Stimulated activated CD8-positive, alpha-beta memory T cell treated with anti-CD3 and anti-CD28 coated beads, Interleukin-4, amount 100 ng/mL, for 48 hours (primary cell): ENCODE data around the gene ATP7B.

Source experiments
- DNase-seq: peaks from one replicate; pipeline ENCODE4 v3.0.0-alpha.2; 2020

ATP7B gene

GRCh38 chr13:51943721-51944120, 67.5 kb downstream of the ATP7B start:
- no peak for DNase-seq

GRCh38 chr13:51942189-51942588, 69.1 kb downstream of the ATP7B start:
- no peak for DNase-seq

GRCh38 chr13:51938454-51938853, 72.8 kb downstream of the ATP7B start:
- DNase-seq: no peak

DNA sequence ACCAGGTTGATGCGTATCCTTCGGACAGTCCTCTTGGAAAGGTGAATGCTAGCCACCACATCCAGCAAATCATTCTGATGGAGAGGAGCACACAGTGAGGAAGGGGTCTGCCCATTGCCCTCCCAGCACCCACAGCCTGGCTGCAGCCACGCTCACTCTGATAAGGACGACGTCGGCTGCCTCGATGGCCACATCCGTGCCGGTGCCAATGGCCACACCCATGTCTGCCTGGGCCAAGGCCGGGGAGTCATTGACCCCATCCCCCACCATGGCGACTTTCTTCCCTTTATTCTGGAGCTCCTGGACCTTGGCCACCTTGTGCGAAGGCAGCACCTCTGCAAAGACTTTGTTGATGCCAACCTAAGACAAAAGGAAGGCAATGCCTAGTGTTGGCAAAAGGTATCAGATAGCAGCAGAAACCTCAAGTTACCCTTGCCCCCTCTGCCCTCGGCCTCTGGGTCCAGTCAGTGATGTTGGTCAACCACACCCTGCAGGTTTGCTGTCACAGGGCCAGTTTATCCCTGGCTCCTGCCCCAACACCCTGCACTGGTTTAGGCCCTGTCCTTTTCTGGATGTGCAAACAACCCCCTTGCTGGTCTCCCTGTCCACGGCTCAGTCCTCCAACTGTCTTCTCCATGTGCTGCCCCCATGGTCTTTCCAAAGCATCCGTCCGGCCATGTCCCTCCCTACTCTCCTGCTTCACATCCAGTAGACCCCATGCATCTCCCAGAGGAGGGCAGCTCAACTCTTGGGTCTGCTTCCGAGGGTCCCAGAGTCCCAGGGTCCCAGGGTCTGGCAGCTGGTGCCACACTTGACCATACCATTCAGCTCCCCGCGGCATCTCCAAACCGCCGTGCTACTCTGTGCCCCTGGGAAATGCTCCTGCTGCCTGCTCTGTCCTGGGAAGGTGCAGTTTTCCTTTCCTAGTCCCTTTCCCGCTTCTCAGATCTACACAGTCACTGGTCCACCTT, 73.6 kb downstream of the ATP7B start:
- no peak for DNase-seq

DNA sequence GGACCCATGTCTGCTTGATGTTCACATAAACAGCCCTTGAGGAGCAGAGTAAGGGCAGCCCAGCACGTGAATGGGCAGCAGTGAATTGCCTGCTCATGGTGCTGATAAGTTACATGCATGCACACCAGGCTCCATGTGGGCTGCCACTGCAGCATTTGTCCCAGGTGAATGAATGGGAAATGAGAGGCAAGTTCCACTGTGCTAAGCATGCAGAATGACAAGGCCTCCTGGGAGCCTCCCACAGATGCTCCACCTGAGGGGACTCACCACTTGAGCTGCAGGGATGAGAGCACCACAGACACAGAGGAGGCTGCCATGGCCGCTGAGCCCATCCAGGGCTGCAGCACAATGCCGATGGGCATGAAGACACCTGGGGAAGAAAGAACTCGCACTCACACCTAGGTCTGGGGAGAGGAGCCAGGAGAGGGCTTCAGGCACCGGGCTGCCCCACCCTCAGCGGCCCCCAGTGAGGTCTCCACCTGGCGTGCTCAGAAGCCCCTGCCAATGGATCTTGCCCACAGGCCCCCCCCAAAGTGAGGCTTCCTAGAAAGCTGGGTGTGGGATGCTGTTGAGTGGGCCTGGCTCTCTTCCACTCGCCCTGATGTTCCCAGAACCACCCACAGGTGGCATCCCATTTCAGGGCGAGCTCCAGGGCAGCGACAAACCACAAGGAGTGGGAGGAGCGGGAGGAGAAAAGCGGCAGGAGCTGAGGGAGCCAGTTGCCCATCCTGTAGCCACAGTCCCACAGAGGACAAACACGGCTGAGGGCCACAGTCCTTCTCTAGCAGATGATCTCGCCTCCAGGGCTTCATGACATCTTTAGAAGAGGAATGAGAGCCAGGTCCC, 75.7 kb downstream of the ATP7B start:
- no peak for DNase-seq

GRCh38 chr13:51934461-51935087, 76.7 kb downstream of the ATP7B start:
- DNase-seq: no peak

DNA sequence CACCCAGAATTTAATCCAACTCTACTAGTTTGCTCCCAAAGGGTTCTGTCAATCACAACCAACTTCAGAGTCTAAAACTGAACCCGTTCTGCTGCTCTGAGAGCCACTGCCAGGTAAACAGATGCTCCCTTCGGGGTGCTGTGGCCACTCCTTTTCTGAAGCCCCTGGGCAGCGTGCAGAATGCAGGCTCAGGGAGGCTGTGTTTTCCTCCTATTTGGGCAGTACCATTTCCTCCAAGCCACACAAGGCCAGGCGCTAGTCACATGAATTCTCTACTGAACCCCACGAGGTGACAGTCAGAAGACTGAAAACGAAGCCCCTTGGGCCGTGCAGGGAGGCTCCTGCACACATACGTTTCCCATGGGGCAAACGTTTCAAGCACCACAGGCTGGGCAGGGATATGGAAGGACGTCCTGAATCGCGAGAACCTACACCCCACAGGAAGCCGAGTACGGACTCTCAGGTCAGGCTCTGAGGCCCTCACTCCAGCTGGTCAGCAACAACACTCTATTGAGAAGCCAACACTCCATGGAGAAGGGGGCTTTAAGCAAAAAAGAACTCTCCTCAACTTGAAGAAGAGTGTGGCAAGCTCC, 77.7 kb downstream of the ATP7B start:
- DNase-seq: no peak

DNA sequence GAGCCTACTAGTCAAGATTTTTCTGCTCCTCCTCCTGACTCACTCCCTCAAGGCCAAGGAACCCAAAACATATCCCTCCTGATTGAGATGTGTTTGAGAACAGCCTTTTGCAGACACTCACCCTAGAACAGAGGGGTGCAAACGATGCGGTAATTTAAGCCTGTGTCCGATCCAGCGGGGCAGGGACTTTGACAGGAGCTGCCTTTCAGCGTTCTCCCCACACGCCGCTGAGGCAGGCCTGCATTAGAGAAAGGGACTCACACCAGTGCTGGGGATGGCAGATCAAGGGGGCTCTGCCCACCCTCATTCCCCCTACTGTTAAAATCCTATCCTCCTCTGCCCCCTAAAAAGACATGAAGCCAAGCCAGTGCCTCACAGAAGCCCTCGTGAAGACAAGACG, 79.0 kb downstream of the ATP7B start:
- no peak for DNase-seq

DNA sequence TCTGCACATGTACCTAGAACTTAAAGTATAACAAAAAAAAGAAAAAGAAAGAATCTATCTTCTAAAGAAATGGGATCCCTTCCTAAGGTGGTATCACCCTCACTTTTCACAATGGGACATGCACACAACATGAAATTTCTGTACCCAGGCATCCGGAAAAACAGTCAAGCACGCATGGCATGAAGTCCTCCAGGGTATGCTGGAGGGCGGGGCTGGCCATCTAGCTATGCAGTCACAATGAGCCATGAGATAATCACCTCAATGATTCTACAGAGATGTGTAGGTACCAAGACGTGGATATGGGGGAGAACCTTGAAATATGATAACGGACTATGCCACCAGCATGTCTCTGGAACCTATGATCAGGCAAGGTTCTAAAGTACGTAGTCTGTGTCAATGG, 79.6 kb downstream of the ATP7B start:
- no peak for DNase-seq

DNA sequence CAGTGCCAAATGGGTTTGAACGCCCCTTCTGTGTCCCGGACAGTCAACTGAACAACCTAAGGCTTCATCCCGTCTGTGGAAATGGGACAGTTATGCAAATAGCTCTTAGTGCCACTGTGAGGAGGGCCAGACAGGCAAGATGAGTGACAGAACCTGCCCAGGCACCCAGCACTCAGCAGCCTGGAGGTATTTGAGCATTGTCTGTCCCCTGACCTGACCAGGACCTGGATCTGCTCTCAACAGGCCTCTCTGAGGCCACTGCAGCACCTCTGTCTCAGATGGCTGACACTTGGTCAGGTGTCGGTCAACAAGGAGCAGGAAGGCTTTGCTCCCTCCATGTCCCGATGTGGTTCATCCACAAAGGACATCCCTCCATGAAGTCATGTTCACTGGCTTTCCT, 81.6 kb downstream of the ATP7B start:
- no peak for DNase-seq

- DNase-seq: no peak
These were observed 83.0 kb downstream of the ATP7B start for GRCh38 chr13:51928231-51928630.

DNA sequence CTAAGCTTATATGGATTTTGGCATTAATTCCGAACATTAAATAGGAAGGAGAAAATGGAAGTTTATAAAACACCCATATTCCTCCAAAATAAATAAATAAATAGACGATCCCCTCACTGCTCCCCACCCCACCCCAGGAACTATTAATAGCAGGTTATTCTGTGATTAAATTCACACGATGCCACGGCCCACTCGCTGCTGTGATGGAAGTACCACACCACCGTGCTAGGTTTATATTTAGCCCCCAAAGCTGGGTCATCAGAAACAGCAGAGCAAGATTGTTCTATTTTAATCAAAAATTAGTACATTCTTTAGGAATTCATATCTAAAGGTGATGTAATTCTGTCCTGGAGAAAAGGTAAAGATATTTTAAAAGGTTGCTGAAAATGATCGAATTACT, 84.1 kb downstream of the ATP7B start:
- DNase-seq: no peak

DNA sequence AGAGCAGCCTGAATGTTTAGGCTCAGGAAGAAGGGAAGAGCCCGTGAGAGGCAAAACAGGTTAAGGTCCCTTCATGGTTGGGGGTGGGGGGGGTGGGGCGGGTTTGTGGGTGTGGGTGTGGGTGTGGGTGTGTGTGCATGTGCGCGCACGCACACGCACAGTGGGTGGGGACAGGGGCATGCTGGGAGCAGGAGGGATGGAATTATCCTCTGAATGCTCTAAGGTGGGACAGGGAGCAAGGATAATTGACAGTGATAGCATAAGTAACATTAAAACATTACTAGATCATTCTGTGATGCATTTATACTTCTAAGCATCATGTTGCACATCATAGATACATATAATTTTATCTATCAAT, 84.7 kb downstream of the ATP7B start:
- no peak for DNase-seq

GRCh38 chr13:51925865-51926527, 85.3 kb downstream of the ATP7B start:
- DNase-seq: no peak

- DNase-seq: no peak
These were observed 86.3 kb downstream of the ATP7B start for GRCh38 chr13:51924756-51925544.

- DNase-seq: no peak
These were observed 87.2 kb downstream of the ATP7B start for GRCh38 chr13:51923983-51924539.

DNA sequence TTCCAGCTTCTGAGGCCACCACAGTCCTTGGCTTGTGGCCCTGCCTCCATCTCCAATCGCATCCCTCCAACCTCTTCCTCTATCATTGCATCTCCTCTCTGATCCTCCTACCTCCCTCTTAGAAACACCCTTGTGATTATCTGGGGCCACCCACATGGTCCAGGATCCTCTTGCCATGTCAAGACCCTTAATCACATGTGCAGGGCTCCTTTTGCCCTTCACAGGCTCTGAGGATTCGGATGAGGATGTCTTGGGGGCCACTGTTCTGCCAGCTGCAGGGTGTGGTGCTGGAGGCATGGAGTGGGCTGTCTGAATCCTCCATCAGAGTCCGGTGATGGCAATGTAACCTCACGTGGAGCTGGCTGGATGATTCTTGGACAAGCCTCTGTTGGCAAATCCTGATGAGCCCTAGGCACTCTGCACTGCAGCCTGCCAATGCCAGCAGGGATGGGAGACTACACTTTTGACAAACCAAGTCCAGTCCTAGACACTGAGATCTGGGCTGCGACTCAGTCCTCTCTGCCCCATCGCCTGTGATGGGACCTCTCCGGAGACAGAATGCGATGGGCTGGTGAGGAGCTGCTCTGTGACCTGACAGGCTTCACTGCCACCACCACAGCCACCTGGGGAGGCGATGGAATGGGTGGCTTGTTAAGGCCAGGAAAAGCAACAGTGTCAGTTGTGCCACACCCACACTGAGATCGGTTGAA, 88.3 kb downstream of the ATP7B start:
- DNase-seq: no peak

GRCh38 chr13:51921790-51922740, 89.2 kb downstream of the ATP7B start:
- no peak for DNase-seq

DNA sequence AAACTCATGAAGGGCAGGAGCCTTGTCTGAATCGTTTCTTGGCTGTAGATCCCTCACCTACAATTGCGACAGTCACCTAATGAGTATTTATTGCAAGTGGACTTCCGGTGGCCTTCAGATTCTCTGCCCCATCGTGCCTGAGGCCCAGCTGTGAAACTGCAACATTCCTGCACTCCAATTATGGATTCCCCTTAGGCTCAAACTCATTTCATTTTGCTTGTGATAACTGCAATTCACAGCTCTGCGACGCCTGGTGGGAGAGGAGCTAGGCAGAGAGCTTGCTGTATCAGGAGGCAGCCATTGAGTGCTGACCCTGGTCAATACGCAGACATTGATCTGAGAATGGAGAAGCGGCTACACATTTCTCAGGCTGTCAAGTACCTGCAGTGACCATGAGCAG, 90.5 kb downstream of the ATP7B start:
- no peak for DNase-seq
